HG02840 (cell line): ENCODE measurements around the gene MRPS11.
"Not testable (repeated sequence)": the region's sequence is repeated elsewhere in the genome, so short reads cannot be mapped to it uniquely, and the experiment has no call there.

Source experiments
- ATAC-seq: cut with Tn5 transposase; IDR thresholded peaks from one replicate; pipeline ENCODE4 v1.9.1; 2021; ENCODE audit warnings: mild to moderate bottlenecking, moderate library complexity, moderate number of reproducible peaks; ENCODE audit not compliant: unreplicated experiment, low FRiP score

Gene MRPS11

DNA sequence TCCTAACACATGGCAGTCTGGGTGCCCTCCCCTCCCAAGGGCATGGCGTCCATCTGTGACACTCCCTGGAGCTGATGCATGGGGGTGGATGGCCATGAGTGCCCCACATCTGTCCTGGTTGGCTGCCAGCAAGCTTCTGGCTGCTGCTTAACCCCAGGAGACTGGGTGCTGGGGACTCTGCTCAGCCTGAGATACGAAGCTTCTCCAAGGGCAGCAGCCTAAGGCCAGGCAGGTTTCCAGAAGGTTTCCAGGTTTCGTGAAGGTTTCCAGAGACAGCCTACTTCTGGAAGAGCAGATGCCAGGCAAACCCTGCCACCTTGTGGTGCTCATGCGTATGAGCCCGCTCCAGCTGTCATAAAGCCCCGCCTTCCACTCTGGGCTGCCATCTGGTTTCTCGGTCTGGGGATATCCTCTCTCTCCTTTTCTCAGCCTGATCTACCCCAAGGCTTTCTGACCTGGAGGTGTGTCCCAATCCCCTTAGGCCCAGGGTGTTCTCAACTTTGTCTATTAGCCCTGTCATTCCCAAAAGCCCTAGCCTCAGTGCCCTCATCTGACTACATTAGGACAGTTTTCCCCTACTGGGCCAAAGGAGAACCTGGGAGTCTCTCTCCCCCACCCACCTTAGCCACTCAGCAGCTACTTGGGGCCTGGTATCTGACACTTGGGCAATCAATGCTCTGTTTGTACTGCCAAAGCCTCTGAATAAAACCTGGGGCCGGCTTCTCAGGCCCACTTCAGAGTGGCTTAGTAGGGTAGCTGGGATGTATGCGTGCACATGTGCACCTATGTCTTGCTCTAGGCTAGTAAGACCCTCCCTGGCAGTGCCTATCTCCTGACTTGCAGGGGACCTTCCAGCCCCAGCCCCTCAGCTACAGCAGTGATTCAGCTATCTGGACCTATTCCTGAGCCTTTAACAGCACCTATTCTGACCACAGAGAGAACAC, 12.4 kb upstream of the MRPS11 start:
- ATAC-seq: peak; percentile 62

GRCh38 chr15:88456733-88457132, 10.8 kb upstream of the MRPS11 start:
- ATAC-seq: no peak

GRCh38 chr15:88463870-88464532, 3.5 kb upstream of the MRPS11 start:
- ATAC-seq: no peak

GRCh38 chr15:88465633-88466224, 1.8 kb upstream of the MRPS11 start:
- ATAC-seq: no peak

DNA sequence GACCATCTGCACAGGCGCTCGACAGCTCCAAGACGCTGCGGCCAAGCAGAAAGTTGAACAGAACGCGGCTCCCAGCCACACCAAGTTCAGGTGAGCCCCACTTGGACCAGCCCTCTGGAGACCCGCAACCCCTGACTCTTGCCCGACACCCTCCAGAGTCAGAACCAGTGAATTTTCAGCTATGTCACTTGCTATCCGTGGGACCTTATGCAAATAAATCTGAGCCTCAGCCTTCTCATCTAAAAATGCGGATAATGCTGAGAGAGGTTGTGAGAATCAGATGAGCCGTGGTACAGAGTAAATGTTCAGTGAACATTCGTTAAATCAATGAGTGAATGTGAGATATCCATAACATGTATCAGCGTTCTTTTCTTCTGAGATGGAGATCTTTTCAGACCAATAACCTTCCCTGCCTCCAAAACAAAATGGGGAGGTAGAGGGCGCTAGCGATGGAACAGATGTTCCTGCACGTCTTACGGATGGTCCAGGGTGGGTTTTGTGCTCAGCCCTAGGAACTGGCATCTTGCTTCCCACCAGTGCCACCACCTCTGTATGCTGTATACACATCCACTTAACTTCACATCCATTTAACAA, 524 bp downstream of the MRPS11 start:
- no peak for ATAC-seq

GRCh38 chr15:88468721-88469120, 1.2 kb downstream of the MRPS11 start:
- not testable (repeated sequence) for ATAC-seq

DNA sequence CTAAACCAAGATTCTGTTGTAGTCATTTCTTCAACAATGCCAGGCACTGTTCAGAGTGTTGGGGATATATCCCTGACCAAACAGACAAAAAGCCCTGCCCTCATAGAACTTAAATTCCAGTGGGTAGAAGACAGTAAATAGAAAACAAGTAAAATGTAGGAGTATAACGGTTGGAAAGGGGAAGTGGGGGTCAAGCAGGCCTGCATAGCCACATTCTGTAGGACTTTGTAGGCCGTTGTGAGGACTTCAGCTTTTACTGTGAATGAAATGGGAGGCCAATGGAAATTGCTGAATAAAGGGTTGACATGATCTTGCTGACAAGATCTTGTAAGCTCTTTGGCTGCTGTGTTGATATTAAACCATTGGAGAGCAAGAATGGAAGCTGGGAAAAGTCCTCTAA, 1.8 kb downstream of the MRPS11 start:
- no peak for ATAC-seq

DNA sequence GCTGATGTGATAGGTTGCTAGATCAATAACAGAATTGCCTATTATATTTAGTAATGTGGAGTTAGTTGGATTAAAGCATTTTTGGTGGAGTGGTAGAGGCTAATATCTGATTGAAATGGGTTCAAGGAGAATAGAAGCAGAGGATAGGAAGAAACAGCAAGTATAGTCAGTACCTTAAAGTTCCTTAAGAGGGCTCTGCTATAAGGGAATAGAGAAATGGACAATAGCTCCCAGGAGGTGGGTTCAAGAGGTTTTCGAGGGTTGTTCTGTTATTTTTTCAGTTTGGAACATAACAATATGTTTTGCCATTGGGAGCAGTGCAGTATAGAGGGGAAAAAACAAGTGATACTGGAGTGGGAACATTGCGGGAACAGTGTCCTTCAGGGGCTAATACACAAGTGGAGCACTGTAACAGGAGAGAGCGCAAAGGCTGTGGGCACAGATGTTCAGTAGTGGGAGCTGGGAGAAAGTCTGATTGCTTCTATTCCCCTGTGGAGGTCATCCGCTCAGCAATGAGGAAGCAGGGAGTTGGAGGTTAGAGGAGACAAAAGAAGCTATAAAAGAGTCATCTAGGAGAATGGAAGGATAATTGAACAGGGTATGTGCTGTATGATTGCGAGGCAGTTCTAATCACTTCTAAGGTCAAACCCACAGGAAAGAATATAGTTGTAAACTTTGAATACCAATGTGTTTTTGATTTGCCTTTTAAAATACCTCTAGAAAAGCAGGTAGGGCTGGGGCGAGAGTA, 3.3 kb downstream of the MRPS11 start:
- ATAC-seq: no peak

GRCh38 chr15:88472225-88472624, 4.7 kb downstream of the MRPS11 start:
- no peak for ATAC-seq

GRCh38 chr15:88473661-88474293, 6.3 kb downstream of the MRPS11 start:
- not testable (repeated sequence) for ATAC-seq

DNA sequence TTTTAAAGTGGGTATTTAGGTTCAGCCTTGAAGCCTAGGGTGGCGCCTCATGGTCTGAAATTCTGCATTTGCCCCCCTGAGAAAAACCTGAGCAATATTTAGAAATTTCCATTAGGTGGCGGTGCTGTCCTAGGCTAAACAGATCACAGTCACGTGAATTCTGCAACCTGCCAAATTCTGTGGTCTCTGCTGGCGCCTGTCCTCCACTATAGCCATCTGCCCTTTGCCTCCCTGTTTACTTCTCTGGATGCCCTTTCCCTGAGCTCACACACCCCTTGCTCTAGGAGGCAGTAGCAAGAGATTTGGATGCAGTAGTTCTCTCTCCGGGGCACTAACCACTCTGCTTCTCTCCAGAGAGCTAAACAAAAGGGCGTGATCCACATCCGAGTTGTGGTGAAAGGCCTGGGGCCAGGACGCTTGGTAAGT, 9.1 kb downstream of the MRPS11 start:
- ATAC-seq: no peak

- no peak for ATAC-seq
These were observed 9.6 kb downstream of the MRPS11 start for GRCh38 chr15:88477126-88477525.

DNA sequence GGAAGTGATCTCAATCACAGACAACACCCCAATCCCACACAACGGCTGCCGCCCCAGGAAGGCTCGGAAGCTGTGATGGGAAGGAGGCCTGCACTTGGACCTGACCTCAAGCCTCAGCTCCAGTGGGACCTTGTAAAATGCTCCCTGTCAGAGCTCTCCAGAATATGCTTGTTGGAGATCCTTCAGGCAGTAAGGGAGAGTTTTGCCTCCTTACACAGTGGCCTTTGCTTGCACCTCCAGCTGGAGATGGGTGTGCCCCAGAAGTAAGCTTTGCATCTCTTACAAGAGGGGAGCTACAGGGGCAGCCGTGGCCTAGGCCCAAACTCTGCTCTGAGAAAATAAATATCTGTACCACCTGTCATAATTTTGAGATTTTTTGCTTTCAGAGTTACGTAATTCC, 10.4 kb downstream of the MRPS11 start:
- no peak for ATAC-seq

GRCh38 chr15:88479169-88479568, 11.7 kb downstream of the MRPS11 start:
- no peak for ATAC-seq

DNA sequence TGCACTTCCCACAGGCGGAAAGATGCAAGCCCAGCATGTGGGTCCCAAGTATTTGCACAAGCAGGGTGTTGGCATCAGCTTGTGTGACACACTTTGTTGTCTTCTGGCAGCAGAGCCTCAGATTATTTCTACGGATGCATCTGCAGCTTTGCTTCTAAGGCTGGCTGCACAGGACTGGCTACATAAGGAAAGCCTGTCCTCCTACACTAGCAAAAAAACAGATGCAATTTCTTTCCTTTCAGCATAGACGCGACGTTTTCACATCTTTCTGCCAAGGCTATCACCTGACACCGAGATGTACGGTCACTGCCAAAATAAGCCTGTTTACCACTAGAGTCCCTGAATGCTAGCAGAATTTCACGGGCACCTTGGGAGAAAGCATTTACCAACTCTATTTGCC, 13.5 kb downstream of the MRPS11 start:
- no peak for ATAC-seq

DNA sequence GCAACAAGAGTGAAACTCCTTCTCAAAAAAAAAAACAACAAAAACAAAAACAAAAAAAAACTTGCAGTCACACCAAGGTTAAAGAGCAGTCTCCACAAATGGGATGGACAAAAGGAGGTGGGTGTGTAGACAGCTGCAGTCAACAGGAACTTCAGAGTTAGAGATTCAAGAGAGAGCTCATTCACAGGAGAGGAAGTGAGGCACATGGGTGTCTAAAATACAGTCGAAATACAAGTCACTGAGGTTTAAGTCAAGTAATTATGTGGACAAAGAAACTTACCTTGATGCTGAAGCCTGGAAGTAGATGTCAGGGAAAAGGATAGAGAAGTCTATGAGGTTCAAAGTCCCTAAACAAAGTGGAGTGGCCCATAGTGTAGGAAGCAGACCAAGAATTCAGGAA, 14.8 kb downstream of the MRPS11 start:
- no peak for ATAC-seq

- no peak for ATAC-seq
These were observed 17.3 kb downstream of the MRPS11 start for GRCh38 chr15:88484682-88485331.

GRCh38 chr15:88487178-88487795, 19.8 kb downstream of the MRPS11 start:
- ATAC-seq: no peak
